NCI-H1048 (cell line): ENCODE results near the gene MARCHF4.

Experiments
- DNase-seq: peaks from one replicate; lab custom pipeline; 2025; lab: John Stamatoyannopoulos, UW

MARCHF4 gene

GRCh38 chr2:216371721-216372702 is at the start of gene MARCHF4:
Gene MARCHF4, minus strand, starts transcription at chr2:216372483. Its CDS starts 2,223 bp downstream, at chr2:216370260.
- no peak for DNase-seq

GRCh38 chr2:216420367-216421101 is 48.3 kb upstream of the MARCHF4 start:
- no peak for DNase-seq

GRCh38 chr2:216418981-216419380 is 46.7 kb upstream of the MARCHF4 start:
- no peak for DNase-seq

GRCh38 chr2:216416571-216417307 is 44.5 kb upstream of the MARCHF4 start:
- DNase-seq, result no peak

GRCh38 chr2:216415541-216415940 is 43.3 kb upstream of the MARCHF4 start:
- no peak for DNase-seq

GRCh38 chr2:216414772-216415319 is 42.6 kb upstream of the MARCHF4 start:
- no peak for DNase-seq

GRCh38 chr2:216413882-216414281 is 41.6 kb upstream of the MARCHF4 start:
- DNase-seq, result no peak

GRCh38 chr2:216412022-216412999 is 40.0 kb upstream of the MARCHF4 start, which contains the start of gene SMARCAL1:
Gene SMARCAL1, plus strand, starts transcription at chr2:216412484. Its CDS starts 2,221 bp downstream, at chr2:216414705.
- DNase-seq, result peak; percentile 96

- no peak for DNase-seq
These were observed 38.3 kb upstream of the MARCHF4 start for GRCh38 chr2:216410550-216410949.

GRCh38 chr2:216408426-216409290 is 36.4 kb upstream of the MARCHF4 start:
- no peak for DNase-seq

GRCh38 chr2:216406826-216407225 is 34.5 kb upstream of the MARCHF4 start:
- no peak for DNase-seq

GRCh38 chr2:216405588-216405987 is 33.3 kb upstream of the MARCHF4 start:
- DNase-seq, result no peak

GRCh38 chr2:216404010-216404618 is 31.8 kb upstream of the MARCHF4 start:
- no peak for DNase-seq

GRCh38 chr2:216402751-216403150 is 30.5 kb upstream of the MARCHF4 start:
- DNase-seq, result no peak

GRCh38 chr2:216399621-216400020 is 27.3 kb upstream of the MARCHF4 start:
- DNase-seq, result no peak

GRCh38 chr2:216394881-216395280 is 22.6 kb upstream of the MARCHF4 start:
- no peak for DNase-seq

- DNase-seq, result no peak
These were observed 20.9 kb upstream of the MARCHF4 start for GRCh38 chr2:216392945-216393840.

GRCh38 chr2:216392018-216392562 is 19.8 kb upstream of the MARCHF4 start:
- no peak for DNase-seq
